GM19324 (cell line): Measurements from ENCODE around the gene GCA.

Experiments
- ATAC-seq: cut with Tn5 transposase; IDR thresholded peaks from one replicate; pipeline ENCODE4 v1.9.1; 2021; ENCODE audit warnings: mild to moderate bottlenecking, moderate library complexity; ENCODE audit not compliant: unreplicated experiment, low FRiP score

The GCA gene, protein sequence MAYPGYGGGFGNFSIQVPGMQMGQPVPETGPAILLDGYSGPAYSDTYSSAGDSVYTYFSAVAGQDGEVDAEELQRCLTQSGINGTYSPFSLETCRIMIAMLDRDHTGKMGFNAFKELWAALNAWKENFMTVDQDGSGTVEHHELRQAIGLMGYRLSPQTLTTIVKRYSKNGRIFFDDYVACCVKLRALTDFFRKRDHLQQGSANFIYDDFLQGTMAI

DNA sequence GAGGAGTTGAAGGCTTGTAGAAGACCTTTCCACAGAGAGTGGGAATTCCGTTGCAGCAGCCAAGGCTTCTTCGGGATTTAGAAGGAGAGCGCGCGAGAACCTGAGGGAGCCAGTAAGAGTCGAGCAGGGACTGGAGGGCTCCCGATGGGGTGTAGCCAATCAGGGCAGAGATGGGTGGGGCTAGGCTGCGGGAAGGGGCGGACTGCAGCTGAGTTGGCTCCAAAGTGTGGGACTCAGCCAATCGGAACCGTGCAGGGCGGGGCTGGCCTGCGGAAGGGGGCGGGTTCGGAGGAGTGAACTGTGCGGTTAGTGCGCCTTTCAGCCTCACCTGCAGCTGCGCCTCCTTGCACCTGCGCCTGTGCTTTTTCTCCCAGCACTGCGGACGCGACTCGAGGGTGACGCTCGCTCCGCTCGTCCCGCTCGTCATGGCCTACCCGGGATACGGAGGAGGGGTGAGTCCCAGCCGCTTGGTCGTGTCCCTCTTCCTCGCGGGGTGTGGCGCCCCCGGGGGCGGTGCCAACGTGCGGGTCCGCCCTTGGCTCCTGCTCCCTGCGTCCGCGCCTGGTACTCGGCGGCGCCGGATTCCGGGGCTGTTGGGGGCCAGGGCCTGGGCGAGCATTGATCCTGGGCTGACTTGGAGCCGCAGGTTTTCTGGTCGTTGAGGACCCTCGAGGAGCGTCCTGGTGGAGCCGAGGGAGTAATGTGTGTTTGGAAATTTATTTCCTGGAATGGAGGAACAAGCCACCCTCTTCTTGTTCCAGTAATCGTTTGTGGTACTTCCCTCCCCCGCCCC, at the start of gene GCA:
Gene GCA, plus strand, starts transcription at position 309 of the 793 bp plus-strand sequence. Its CDS starts 117 bp downstream, at position 426.
- peak; percentile 100 for ATAC-seq

DNA sequence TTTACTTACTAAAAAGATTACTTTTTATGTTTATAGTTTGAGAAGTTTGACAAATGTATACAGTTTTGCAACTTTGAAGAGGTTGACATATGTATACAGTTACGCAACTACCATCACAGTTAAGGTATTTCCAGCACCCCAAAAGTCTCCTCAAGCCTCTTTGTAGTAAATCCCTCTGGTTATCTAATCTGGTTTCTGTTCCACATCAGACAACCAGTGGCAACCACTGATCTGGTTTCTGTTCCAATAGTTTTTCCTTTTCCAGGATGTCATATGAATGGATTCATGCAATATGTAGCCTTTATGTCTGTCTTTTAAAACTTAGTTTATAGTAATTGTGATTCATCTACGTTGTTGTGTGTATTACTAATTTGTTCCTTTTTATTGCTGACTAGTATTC, 48.9 kb upstream of the GCA start:
- no peak for ATAC-seq

- peak; percentile 47 for ATAC-seq
Observed at GRCh38 chr2:162297925-162298552, 45.9 kb upstream of the GCA start.

GRCh38 chr2:162298669-162299335, 45.1 kb upstream of the GCA start:
- no peak for ATAC-seq

DNA sequence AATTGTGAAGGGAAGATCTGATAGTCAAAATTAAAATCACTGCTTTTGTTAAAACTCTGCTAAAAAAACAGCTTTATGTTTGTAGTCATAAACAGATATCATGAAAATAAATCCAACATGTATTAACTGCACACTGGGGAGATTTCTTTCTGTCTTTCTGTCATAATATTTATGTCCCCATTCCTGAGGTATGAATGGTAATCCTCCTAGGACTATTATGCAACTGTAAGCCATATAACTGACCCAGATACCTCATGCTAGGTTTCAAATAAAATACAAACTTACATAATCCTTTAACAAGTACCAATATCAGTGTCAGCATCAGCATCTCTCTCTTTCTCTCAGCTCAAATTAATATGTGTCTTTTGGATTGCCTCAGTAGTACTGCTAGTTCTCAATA, 43.7 kb upstream of the GCA start:
- ATAC-seq, result no peak

DNA sequence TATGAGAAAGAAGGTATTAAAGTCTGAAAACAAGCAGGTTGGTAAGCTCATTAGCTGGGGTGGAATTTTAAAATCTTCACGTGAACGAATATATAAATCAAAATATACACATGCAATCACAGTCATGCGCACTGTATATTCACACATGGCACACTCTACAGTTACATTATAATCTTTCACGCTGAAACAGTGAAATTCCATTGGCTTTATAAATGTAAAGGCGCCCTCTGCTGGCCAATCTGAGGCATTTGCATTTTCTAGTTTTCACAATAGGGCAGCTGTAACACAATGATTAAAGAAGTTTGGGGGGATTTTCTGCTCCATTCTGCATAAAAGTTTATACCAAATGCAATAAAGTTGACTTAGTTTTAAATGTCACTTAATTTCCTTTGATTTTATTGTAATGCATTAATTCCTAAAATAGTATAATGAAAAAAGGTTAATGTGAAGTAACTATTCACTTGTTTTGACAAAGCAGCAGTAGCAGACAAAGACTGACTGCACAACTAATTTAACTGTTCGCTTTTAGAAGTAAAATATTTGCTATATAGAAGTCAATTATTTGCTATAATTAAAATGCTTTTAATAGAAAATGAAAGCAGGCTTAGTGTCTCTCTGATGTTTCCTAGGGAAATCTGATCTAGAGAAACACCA, 42.7 kb upstream of the GCA start:
- no peak for ATAC-seq

DNA sequence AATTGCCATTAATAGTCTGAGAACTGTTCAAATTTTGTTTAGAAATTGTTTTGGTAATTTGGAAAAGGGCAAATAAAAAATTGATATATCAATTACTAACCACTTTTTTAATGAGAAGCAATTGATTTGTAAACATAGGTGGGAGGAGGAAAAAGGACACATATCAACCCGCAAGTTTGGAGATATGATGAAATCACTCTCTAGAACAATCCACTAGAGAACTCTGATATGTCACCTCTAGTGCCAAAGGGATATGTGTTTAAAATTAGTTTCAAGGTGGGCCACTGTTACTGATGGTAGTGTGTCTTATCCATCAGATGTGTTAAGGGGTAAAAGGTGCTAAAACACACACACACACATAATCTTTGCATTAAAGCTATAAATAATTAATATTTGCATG, 42.1 kb upstream of the GCA start:
- ATAC-seq, result no peak

GRCh38 chr2:162305901-162306300, 38.0 kb upstream of the GCA start:
- no peak for ATAC-seq

- no peak for ATAC-seq
Observed at GRCh38 chr2:162308747-162309503, 35.0 kb upstream of the GCA start.

DNA sequence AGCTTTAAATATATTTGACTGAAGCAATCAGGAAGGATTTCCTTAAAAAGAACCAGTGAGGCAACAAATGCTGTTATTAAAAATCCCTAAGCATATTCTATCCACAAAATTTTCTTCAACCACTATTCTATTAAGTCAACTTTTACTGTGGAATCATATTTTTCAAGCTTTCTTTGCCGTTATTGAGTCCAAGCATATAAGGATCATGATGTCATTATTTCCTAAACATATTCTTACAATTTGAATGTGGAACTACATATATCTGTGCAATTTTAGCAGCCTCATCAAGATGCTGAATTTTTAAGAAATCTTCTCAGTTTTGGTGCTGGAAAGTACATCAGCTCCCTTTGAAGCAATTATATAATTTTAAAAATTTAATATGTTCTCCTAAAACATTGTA, 31.1 kb upstream of the GCA start:
- ATAC-seq, result no peak

DNA sequence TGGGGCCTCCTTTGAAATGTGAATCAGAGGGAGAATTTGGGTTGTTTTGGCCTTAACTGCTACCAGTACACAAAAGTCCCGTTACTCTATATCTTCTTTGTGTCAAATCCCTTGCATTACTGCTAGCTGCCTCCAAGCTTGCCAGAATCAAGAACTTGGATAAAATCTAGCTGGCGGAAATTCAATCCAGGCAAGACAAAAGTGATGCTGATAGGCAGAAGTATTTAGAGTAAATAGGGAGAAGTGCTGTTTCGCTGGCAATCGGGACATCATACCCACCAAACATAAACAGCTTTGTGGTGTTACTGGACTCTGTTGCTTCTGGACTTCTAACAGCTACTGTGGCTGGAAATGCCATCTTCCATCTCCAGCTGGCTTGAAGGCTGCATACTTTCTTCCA, 28.0 kb upstream of the GCA start:
- ATAC-seq, result no peak

- ATAC-seq, result no peak
Observed at GRCh38 chr2:162316590-162316989, 27.3 kb upstream of the GCA start.

DNA sequence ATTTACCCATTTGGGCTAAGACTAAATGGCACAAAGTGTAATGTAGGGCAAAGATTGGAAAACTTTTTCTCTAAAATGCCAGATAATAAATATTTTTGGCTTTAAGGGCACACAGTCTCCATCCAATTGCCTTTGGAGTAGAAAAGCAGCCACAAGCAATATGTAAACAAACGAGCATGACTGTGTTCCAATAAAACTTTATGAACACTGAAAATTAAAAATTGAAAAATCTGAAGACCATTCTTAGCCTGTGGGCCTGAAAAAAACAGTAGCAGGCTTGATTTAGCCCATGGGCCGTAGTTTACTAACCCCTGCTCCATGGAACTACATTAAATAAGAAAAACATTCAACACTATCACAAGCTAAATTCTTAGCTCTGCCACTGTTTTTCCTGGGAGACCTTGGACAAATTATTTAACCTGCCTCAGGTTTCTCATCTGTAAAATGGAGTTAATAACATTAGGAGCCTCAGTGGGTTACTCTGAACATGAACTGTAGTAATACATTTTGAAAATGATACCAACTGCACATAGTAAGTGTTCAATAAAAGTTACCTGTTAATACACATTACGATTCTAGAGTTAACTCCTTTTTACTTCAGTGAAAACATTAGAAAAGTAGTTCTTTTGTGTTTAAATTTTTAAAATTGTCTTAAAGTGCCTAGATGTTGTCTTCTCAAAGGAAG, 26.7 kb upstream of the GCA start:
- ATAC-seq, result no peak

DNA sequence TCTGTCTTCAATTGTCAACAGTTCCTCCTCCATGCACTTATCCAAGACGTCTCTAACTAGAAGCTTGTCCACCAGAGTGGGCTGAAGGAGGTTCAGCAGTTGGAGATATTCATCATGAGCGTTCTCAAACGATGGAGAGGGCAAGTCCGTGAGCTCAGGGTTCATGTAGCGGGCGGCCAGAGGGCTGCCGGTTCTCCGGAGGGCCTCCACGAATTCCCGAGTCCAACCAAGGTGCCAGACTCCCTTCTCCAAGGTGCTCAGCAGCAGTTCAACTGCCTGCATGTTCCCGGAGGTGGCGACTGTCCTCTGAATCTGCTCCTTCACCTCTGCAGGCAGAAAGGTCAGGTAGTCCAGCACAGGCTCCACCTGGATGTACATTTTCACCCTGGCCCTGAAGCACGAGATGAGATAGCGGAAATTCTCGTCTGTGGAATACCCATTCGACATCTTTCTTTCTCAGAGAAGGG, 26.0 kb upstream of the GCA start:
- ATAC-seq, result peak; percentile 7

GRCh38 chr2:162318328-162319180, 25.4 kb upstream of the GCA start, which contains the start of gene IFIH1:
TSS of gene IFIH1 (minus strand) at chr2:162318684. CDS start at chr2:162318307, 377 bp downstream.
- ATAC-seq, result peak; percentile 84

- no peak for ATAC-seq
Observed at GRCh38 chr2:162320864-162321517, 22.9 kb upstream of the GCA start.

DNA sequence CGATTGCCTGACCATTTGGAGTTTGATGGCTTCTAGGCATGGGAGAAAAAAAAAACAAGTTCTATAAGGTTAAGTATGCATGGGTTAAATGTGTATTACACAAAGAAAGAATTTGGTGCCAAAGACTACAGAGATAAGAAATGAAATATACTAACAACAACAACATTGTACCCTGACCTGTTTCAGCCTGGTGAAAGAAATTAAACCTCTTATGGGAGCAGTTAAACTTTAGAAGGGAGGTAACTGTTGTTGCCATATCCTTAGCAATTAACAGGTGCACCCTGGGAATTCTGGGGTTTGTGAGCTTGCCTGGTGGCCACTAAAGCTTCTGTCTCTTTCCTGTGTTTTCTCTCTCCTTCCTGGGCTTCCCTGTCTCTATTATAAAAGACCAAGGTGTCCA, 19.0 kb upstream of the GCA start:
- no peak for ATAC-seq
